HepG2 (cell line): ENCODE results near the gene VTN. TPM values are rescaled to one million over a fixed set of nuclear protein-coding genes. Genes with fewer than 3 reads are reported as not detected.
A peak's percentile ranks its signal among the peaks of the same experiment; 100 is the strongest.

Experiments
- EHMT2 ChIP-seq: fragments of 200-600 bp; sonication (generic); IDR thresholded peaks from 2 replicates; pipeline ENCODE4 v1.7.0; 2017; ENCODE audit warnings: antibody characterized with exemption, low read depth, low read length, borderline replicate concordance
- ELF1 ChIP-seq: sonication (generic); formaldehyde crosslinking; IDR thresholded peaks from 2 replicates; pipeline ENCODE4 v1.4.0; 2020; ENCODE audit warnings: missing genetic modification reagents
- HDAC1 ChIP-seq: sonication (generic); formaldehyde crosslinking; IDR thresholded peaks from 2 replicates; pipeline ENCODE4 v1.5.1; 2020; ENCODE audit warnings: mild to moderate bottlenecking, missing genetic modification reagents
- PTBP1 ChIP-seq: fragments of 200-400 bp; formaldehyde crosslinking; IDR thresholded peaks from 2 replicates; pipeline ENCODE4 v1.6.1; 2018; ENCODE audit warnings: low read length, low read depth; ENCODE audit not compliant: poor library complexity, severe bottlenecking
- ZMYM3 ChIP-seq: sonication (generic); formaldehyde crosslinking; IDR thresholded peaks from 2 replicates; pipeline ENCODE4 v1.5.1; 2020; ENCODE audit warnings: mild to moderate bottlenecking, missing genetic modification reagents
- ZNF33A ChIP-seq: sonication (generic); formaldehyde crosslinking; IDR thresholded peaks from 2 replicates; pipeline ENCODE4 v1.5.1; 2020; ENCODE audit warnings: missing genetic modification reagents, mild to moderate bottlenecking, moderate library complexity, borderline replicate concordance
- polyA plus RNA-seq, 8 experiments: library from polyadenylated mRNA; depleted of rRNA in 3 of 8; stranded (reverse) in 7 of 8; unstranded in 1 of 8; fragments of >200 nt; fragmentation: Illumina TruSeq in 4 of 8; extraction: Trizol in 4 of 8; gene quantifications; 2 replicates each; pipeline versions ENCODE4 v1.2.1 to v1.2.3, GENCODE V29; 2011 to 2016; ENCODE audit warnings: low read depth in 4 of 8, missing spikeins in 1 of 8, mixed read lengths in 1 of 8; ENCODE audit not compliant: insufficient read depth in 1 of 8
- total RNA-seq, 5 experiments: library from RNA; depleted of rRNA; stranded (reverse); fragments of >200 nt; fragmentation: Illumina TruSeq; extraction: Trizol; gene quantifications; 2 replicates each; pipeline ENCODE4 v1.2.3, GENCODE V29; 2016; ENCODE audit warnings: low read depth in 1 of 5
- TF ChIP-seq, protein P1 (sequence below): sonication (generic); formaldehyde crosslinking; IDR thresholded peaks from 2 replicates; pipeline ENCODE4 v1.5.0; 2020; ENCODE audit warnings: mild to moderate bottlenecking, missing genetic modification reagents, borderline replicate concordance
- TF ChIP-seq, protein P2 (sequence below): sonication (generic); formaldehyde crosslinking; IDR thresholded peaks from 2 replicates; pipeline ENCODE4 v1.8.0; 2022; ENCODE audit warnings: missing genetic modification reagents, low read depth, mild to moderate bottlenecking, borderline replicate concordance
- TF ChIP-seq, protein P3 (sequence below): sonication (generic); formaldehyde crosslinking; IDR thresholded peaks from 2 replicates; pipeline ENCODE4 v1.9.0; 2021; ENCODE audit warnings: missing genetic modification reagents, borderline replicate concordance
- TF ChIP-seq, protein P4 (sequence below): sonication (generic); formaldehyde crosslinking; IDR thresholded peaks from 2 replicates; pipeline ENCODE4 v1.4.0; 2020; ENCODE audit warnings: missing genetic modification reagents, borderline replicate concordance
- TF ChIP-seq, protein P5 (sequence below): sonication (generic); formaldehyde crosslinking; IDR thresholded peaks from 2 replicates; pipeline ENCODE4 v1.8.0; 2022; ENCODE audit warnings: low read depth, missing genetic modification reagents

The VTN gene
- total and polyA plus RNA-seq, 2 of the 13 experiments (the other 11 are each of a cell fraction or from before 2014, with no cell fraction given), result 108 to 131 TPM

DNA sequence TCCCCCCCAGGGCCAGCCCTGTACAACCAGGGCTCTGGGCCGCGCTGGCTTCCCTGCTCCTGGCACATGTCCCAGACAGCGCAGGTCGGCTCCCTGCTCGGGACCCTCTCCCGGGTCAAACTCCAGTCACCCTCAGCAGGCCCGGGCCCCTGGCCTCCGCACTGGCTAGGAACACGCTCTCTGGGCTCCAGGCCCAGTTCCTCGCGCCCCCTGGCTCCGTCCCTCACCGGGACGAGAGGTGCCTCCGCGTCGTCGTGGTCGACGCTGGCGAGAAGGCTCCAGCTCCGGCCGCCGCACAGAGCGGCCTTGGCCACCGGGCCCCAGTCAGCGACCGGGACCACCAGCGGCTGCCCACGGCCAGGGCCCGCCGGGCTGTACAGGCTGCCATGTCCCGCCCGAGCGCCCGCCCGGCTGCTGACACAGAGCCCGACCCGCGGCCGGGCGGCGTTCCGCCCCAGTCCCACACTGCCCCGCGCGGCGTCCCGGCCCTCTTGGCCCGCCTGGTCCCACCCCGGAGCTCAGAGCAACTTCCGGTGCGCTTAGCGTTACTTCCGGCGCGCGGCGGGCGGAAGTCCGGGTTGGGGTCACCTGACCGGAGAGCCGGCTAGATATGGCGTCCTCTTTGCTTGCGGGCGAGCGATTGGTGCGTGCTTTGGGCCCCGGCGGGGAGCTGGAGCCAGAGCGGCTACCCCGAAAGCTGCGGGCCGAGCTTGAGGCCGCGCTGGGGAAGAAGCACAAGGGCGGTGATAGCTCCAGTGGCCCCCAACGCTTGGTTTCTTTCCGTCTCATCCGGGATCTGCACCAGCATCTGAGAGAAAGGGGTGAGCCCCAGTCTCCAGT is 12.8 kb downstream of the VTN start, which contains the start of gene POLDIP2 (continued):
- TF ChIP-seq, protein P1, sequence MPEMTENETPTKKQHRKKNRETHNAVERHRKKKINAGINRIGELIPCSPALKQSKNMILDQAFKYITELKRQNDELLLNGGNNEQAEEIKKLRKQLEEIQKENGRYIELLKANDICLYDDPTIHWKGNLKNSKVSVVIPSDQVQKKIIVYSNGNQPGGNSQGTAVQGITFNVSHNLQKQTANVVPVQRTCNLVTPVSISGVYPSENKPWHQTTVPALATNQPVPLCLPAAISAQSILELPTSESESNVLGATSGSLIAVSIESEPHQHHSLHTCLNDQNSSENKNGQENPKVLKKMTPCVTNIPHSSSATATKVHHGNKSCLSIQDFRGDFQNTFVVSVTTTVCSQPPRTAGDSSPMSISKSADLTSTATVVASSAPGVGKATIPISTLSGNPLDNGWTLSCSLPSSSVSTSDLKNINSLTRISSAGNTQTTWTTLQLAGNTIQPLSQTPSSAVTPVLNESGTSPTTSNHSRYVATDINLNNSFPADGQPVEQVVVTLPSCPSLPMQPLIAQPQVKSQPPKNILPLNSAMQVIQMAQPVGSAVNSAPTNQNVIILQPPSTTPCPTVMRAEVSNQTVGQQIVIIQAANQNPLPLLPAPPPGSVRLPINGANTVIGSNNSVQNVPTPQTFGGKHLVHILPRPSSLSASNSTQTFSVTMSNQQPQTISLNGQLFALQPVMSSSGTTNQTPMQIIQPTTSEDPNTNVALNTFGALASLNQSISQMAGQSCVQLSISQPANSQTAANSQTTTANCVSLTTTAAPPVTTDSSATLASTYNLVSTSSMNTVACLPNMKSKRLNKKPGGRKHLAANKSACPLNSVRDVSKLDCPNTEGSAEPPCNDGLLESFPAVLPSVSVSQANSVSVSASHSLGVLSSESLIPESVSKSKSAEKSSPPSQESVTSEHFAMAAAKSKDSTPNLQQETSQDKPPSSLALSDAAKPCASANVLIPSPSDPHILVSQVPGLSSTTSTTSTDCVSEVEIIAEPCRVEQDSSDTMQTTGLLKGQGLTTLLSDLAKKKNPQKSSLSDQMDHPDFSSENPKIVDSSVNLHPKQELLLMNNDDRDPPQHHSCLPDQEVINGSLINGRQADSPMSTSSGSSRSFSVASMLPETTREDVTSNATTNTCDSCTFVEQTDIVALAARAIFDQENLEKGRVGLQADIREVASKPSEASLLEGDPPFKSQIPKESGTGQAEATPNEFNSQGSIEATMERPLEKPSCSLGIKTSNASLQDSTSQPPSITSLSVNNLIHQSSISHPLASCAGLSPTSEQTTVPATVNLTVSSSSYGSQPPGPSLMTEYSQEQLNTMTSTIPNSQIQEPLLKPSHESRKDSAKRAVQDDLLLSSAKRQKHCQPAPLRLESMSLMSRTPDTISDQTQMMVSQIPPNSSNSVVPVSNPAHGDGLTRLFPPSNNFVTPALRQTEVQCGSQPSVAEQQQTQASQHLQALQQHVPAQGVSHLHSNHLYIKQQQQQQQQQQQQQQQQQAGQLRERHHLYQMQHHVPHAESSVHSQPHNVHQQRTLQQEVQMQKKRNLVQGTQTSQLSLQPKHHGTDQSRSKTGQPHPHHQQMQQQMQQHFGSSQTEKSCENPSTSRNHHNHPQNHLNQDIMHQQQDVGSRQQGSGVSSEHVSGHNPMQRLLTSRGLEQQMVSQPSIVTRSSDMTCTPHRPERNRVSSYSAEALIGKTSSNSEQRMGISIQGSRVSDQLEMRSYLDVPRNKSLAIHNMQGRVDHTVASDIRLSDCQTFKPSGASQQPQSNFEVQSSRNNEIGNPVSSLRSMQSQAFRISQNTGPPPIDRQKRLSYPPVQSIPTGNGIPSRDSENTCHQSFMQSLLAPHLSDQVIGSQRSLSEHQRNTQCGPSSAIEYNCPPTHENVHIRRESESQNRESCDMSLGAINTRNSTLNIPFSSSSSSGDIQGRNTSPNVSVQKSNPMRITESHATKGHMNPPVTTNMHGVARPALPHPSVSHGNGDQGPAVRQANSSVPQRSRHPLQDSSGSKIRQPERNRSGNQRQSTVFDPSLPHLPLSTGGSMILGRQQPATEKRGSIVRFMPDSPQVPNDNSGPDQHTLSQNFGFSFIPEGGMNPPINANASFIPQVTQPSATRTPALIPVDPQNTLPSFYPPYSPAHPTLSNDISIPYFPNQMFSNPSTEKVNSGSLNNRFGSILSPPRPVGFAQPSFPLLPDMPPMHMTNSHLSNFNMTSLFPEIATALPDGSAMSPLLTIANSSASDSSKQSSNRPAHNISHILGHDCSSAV (CRISPR knock-in tag), result no peak
- TF ChIP-seq, protein P2, sequence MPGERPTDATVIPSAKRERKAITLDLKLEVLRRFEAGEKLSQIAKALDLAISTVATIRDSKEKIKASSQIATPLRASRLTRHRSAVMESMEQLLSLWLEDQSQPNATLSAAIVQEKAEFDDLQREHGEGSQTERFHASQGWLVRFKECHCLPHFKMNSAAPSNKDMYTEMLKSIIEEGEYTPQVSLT (CRISPR knock-in tag), result no peak
- TF ChIP-seq, protein P3, sequence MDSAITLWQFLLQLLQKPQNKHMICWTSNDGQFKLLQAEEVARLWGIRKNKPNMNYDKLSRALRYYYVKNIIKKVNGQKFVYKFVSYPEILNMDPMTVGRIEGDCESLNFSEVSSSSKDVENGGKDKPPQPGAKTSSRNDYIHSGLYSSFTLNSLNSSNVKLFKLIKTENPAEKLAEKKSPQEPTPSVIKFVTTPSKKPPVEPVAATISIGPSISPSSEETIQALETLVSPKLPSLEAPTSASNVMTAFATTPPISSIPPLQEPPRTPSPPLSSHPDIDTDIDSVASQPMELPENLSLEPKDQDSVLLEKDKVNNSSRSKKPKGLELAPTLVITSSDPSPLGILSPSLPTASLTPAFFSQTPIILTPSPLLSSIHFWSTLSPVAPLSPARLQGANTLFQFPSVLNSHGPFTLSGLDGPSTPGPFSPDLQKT (CRISPR knock-in tag), result peak; percentile 74; the same call in 1 of the 2 replicates
- TF ChIP-seq ELF1 (peak; percentile 97), PTBP1 (no peak), ZMYM3 (CRISPR knock-in tag) (no peak), ZNF33A (no peak), EHMT2 (no peak), HDAC1 (CRISPR knock-in tag) (peak; percentile 99)
- TF ChIP-seq, protein P4, sequence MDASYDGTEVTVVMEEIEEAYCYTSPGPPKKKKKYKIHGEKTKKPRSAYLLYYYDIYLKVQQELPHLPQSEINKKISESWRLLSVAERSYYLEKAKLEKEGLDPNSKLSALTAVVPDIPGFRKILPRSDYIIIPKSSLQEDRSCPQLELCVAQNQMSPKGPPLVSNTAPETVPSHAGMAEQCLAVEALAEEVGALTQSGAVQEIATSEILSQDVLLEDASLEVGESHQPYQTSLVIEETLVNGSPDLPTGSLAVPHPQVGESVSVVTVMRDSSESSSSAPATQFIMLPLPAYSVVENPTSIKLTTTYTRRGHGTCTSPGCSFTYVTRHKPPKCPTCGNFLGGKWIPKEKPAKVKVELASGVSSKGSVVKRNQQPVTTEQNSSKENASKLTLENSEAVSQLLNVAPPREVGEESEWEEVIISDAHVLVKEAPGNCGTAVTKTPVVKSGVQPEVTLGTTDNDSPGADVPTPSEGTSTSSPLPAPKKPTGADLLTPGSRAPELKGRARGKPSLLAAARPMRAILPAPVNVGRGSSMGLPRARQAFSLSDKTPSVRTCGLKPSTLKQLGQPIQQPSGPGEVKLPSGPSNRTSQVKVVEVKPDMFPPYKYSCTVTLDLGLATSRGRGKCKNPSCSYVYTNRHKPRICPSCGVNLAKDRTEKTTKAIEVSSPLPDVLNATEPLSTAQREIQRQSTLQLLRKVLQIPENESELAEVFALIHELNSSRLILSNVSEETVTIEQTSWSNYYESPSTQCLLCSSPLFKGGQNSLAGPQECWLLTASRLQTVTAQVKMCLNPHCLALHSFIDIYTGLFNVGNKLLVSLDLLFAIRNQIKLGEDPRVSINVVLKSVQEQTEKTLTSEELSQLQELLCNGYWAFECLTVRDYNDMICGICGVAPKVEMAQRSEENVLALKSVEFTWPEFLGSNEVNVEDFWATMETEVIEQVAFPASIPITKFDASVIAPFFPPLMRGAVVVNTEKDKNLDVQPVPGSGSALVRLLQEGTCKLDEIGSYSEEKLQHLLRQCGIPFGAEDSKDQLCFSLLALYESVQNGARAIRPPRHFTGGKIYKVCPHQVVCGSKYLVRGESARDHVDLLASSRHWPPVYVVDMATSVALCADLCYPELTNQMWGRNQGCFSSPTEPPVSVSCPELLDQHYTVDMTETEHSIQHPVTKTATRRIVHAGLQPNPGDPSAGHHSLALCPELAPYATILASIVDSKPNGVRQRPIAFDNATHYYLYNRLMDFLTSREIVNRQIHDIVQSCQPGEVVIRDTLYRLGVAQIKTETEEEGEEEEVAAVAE, result peak; percentile 72; the same call in 1 of the 2 replicates
- TF ChIP-seq, protein P5, sequence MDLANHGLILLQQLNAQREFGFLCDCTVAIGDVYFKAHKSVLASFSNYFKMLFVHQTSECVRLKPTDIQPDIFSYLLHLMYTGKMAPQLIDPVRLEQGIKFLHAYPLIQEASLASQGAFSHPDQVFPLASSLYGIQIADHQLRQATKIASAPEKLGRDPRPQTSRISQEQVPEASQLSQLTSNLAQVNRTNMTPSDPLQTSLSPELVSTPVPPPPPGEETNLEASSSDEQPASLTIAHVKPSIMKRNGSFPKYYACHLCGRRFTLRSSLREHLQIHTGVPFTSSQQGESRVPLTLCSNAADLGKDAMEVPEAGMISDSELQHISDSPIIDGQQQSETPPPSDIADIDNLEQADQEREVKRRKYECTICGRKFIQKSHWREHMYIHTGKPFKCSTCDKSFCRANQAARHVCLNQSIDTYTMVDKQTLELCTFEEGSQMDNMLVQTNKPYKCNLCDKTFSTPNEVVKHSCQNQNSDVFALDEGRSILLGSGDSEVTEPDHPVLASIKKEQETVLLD (CRISPR knock-in tag), result peak; percentile 81
